HL-60 (cell line): ENCODE data around the gene TMEM98.

ENCODE experiments used
- DNase-seq, 2 experiments: peaks; one replicate each; pipeline ENCODE4 v3.0.0-alpha.2; 2010 to 2020; ENCODE audit warnings: low read depth in 1 of 2, low spot score in 1 of 2
- H3K27ac ChIP-seq: fragments of 250-450 bp; sonication (Bioruptor Pico); replicated peaks from 2 replicates; pipeline ENCODE4 v1.5.1; 2020; ENCODE audit warnings: mild to moderate bottlenecking, moderate library complexity
- H3K27me3 ChIP-seq: fragments of 250-450 bp; sonication (Bioruptor Pico); 2 replicates; pipeline ENCODE4 v1.5.1; 2021; ENCODE audit warnings: mild to moderate bottlenecking, moderate library complexity; ENCODE audit not compliant: insufficient read depth, poor library complexity, severe bottlenecking
- H3K4me3 ChIP-seq: replicated peaks from 2 replicates; pipeline ENCODE4 v1.5.1; 2011; ENCODE audit warnings: mild to moderate bottlenecking, control low read depth, low read length; ENCODE audit not compliant: insufficient read depth
- CTCF ChIP-seq: IDR thresholded peaks from one replicate; pipeline ENCODE4 v1.5.1; 2011; ENCODE audit warnings: low read length, control low read depth, inconsistent platforms; ENCODE audit not compliant: insufficient read depth
- GABPA ChIP-seq: IDR thresholded peaks from 2 replicates; pipeline ENCODE4 v1.6.1; 2012; ENCODE audit warnings: low read depth
- POLR2AphosphoS5 ChIP-seq: IDR thresholded peaks from 2 replicates; pipeline ENCODE4 v1.6.1; 2012; ENCODE audit warnings: low read depth
- REST ChIP-seq: IDR thresholded peaks from 2 replicates; pipeline ENCODE4 v1.6.1; 2012; ENCODE audit warnings: low read depth; ENCODE audit not compliant: insufficient replicate concordance
- SPI1 ChIP-seq: IDR thresholded peaks from 2 replicates; pipeline ENCODE4 v1.6.1; 2012; ENCODE audit warnings: low read depth, mild to moderate bottlenecking, borderline replicate concordance

Gene TMEM98

GRCh38 chr17:32992321-32993033, 64.5 kb downstream of the TMEM98 start:
- TF ChIP-seq REST (no peak), CTCF (no peak), SPI1 (no peak), GABPA (no peak), POLR2AphosphoS5 (no peak)

GRCh38 chr17:32993977-32994376, 66.0 kb downstream of the TMEM98 start:
- H3K4me3 ChIP-seq: no peak overlapping the region
- no peaks in the 10 kb centered on the region for H3K27me3 ChIP-seq
- DNase-seq: no peak
- TF ChIP-seq GABPA (no peak), POLR2AphosphoS5 (no peak), REST (no peak), SPI1 (no peak), CTCF (no peak)
- no peak overlapping the region for H3K27ac ChIP-seq

More at GRCh38 chr17:32992321-32993033, 64.5 kb downstream of the TMEM98 start:
- no peaks in the 10 kb centered on the region for H3K27me3 ChIP-seq
- H3K4me3 ChIP-seq: no peak overlapping the region
- H3K27ac ChIP-seq: no peak overlapping the region
- no peak for DNase-seq
